K562 (cell line): ENCODE data around the gene STOML3.
A peak's percentile ranks its signal among the peaks of the same experiment; 100 is the strongest.

Experiments used
- CHD4 ChIP-seq: fragments of 200-600 bp; sonication (generic); IDR thresholded peaks from 3 replicates; pipeline ENCODE4 v1.6.1; 2012; ENCODE audit warnings: low read depth, mild to moderate bottlenecking, mixed read lengths, low read length, inconsistent platforms; ENCODE audit not compliant: insufficient read depth, insufficient replicate concordance, poor library complexity, severe bottlenecking
- FOXM1 ChIP-seq, 2 experiments: fragments of 450-650 bp in 1 of 2; sonication (generic) in 1 of 2; formaldehyde crosslinking in 1 of 2; IDR thresholded peaks; 2 replicates each; pipeline versions ENCODE4 v1.6.1 to v1.9.0; 2017 to 2022; ENCODE audit warnings: low read depth in 2 of 2, mild to moderate bottlenecking in 2 of 2, missing genetic modification reagents in 1 of 2, moderate library complexity in 1 of 2
- GABPA ChIP-seq: fragments of 200-800 bp; sonication (Bioruptor generic); conservative IDR thresholded peaks from 2 replicates; pipeline ENCODE4 v1.6.1; 2016; ENCODE audit warnings: low read depth, missing genetic modification characterization, missing compliant biosample characterization
- MXD1 ChIP-seq: fragments of 250-450 bp; sonication (Bioruptor Pico); IDR thresholded peaks from 2 replicates; pipeline ENCODE4 v1.8.0; 2021; ENCODE audit warnings: borderline replicate concordance, mild to moderate bottlenecking, moderate library complexity; ENCODE audit not compliant: poor library complexity, severe bottlenecking
- SRF ChIP-seq, 2 experiments: fragments of 250-450, 450-650 bp in 1 of 2; sonication (Bioruptor Pico) in 1 of 2; sonication (generic) in 1 of 2; formaldehyde crosslinking; IDR thresholded peaks; 2 replicates each; pipeline versions ENCODE4 v1.5.0 to v1.5.1; 2020 to 2022; ENCODE audit warnings: mild to moderate bottlenecking in 1 of 2, missing genetic modification reagents in 1 of 2
- TCF7L2 ChIP-seq: fragments of 150-350 bp; IDR thresholded peaks from 2 replicates; pipeline ENCODE4 v1.6.1; 2016; ENCODE audit warnings: low read depth, mild to moderate bottlenecking, low read length, moderate library complexity
- TOE1 ChIP-seq, 2 experiments: fragments of 450-650 bp in 1 of 2; sonication (generic) in 1 of 2; formaldehyde crosslinking in 1 of 2; IDR thresholded peaks; 2 replicates each; pipeline versions ENCODE4 v1.7.1 to v1.8.0; 2016 to 2022; ENCODE audit warnings: borderline replicate concordance in 2 of 2, mild to moderate bottlenecking in 2 of 2, antibody characterized with exemption in 1 of 2, inconsistent platforms in 1 of 2, low read depth in 1 of 2, missing genetic modification reagents in 1 of 2, moderate library complexity in 1 of 2
- USF1 ChIP-seq: sonication (generic); formaldehyde crosslinking; IDR thresholded peaks from 2 replicates; pipeline ENCODE4 v1.9.0; 2022; ENCODE audit warnings: mild to moderate bottlenecking, missing genetic modification reagents
- ZFP36 ChIP-seq: fragments of 150-350 bp; IDR thresholded peaks from 2 replicates; pipeline ENCODE4 v1.6.1; 2018; ENCODE audit warnings: low read length, low read depth; ENCODE audit not compliant: partially characterized antibody
- TF ChIP-seq, protein P1 (sequence below), 3 experiments: IDR thresholded peaks in 2 of 3; conservative IDR thresholded peaks in 1 of 3; 2 replicates each; pipeline ENCODE4 v1.5.1; 2011 to 2012; ENCODE audit warnings: low read length in 3 of 3, mild to moderate bottlenecking in 3 of 3, control low read depth in 2 of 3, improper control_type of control experiment in 1 of 3, inconsistent platforms in 1 of 3, low read depth in 1 of 3, mixed read lengths in 1 of 3, moderate library complexity in 1 of 3; ENCODE audit not compliant: insufficient read depth in 2 of 3
- TF ChIP-seq, protein P2 (sequence below): sonication (generic); formaldehyde crosslinking; IDR thresholded peaks from 2 replicates; pipeline ENCODE4 v1.8.1; 2023; ENCODE audit warnings: mild to moderate bottlenecking, missing genetic modification reagents
- TF ChIP-seq, protein P3 (sequence below), 2 experiments: fragments of 450-650 bp; formaldehyde crosslinking in 1 of 2; IDR thresholded peaks; 2 replicates each; pipeline versions ENCODE4 v1.4.0 to v1.6.1; 2014 to 2020; ENCODE audit warnings: mild to moderate bottlenecking in 2 of 2, borderline replicate concordance in 1 of 2, low read depth in 1 of 2

DNA sequence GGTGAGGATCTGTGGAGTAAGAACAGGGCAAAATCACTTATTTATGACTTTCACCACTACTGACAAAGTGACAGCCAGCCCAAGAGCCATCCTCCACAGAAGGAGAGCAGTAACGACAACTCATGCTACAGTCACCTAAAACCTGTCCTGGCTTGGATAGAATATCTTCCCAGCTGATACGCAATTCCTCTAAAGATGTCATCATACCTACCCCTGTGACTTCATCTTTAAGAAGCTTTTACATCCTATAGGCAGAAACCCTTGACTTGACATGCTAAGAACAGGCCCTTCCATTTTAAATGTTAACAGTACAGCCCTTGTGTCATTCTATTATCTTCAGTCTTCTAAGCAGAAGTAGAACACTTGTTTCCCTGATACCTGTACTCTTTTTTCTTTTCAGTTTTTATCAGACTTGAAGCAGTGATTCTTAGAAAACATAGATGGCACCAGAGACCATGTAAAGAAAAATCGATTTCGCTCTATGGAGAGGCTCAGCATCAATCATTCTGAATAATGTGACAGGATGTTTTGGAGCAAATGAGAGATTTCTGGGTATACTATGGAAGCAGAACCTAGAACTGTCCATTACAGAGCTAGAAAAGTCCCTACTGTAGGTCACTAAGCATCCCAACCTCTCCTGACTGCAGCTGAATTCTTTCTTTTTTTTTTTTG lies 20.1 kb downstream of the STOML3 start:
- TF ChIP-seq, protein P1, sequence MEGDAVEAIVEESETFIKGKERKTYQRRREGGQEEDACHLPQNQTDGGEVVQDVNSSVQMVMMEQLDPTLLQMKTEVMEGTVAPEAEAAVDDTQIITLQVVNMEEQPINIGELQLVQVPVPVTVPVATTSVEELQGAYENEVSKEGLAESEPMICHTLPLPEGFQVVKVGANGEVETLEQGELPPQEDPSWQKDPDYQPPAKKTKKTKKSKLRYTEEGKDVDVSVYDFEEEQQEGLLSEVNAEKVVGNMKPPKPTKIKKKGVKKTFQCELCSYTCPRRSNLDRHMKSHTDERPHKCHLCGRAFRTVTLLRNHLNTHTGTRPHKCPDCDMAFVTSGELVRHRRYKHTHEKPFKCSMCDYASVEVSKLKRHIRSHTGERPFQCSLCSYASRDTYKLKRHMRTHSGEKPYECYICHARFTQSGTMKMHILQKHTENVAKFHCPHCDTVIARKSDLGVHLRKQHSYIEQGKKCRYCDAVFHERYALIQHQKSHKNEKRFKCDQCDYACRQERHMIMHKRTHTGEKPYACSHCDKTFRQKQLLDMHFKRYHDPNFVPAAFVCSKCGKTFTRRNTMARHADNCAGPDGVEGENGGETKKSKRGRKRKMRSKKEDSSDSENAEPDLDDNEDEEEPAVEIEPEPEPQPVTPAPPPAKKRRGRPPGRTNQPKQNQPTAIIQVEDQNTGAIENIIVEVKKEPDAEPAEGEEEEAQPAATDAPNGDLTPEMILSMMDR (IDR thresholded peaks at IDR 0.05 in 2 of 3, conservative IDR thresholded peaks at IDR 0.05 in 1 of 3; ENCODE audit: insufficient read depth in 2 of 3, low read depth in 1 of 3, low read length in 3 of 3) = peak in 2 of 3 experiments; percentile 25 to 50; a peak in 2 of 6 replicates
- TF ChIP-seq GABPA (tag) (no peak), CHD4 (no peak), FOXM1 (IDR thresholded peaks at IDR 0.05; ENCODE audit: low read depth) (no peak), FOXM1 (CRISPR knock-in tag; IDR thresholded peaks at IDR 0.05; ENCODE audit: low read depth) (no peak), MXD1 (no peak), SRF (CRISPR knock-in tag; IDR thresholded peaks at IDR 0.05) (no peak), TCF7L2 (no peak), USF1 (CRISPR knock-in tag) (no peak), ZFP36 (no peak), TOE1 (IDR thresholded peaks at IDR 0.05; ENCODE audit: borderline replicate concordance) (no peak), TOE1 (CRISPR knock-in tag; IDR thresholded peaks at IDR 0.05; ENCODE audit: borderline replicate concordance, low read depth) (no peak)
- TF ChIP-seq, protein P2, sequence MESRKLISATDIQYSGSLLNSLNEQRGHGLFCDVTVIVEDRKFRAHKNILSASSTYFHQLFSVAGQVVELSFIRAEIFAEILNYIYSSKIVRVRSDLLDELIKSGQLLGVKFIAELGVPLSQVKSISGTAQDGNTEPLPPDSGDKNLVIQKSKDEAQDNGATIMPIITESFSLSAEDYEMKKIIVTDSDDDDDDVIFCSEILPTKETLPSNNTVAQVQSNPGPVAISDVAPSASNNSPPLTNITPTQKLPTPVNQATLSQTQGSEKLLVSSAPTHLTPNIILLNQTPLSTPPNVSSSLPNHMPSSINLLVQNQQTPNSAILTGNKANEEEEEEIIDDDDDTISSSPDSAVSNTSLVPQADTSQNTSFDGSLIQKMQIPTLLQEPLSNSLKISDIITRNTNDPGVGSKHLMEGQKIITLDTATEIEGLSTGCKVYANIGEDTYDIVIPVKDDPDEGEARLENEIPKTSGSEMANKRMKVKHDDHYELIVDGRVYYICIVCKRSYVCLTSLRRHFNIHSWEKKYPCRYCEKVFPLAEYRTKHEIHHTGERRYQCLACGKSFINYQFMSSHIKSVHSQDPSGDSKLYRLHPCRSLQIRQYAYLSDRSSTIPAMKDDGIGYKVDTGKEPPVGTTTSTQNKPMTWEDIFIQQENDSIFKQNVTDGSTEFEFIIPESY (CRISPR knock-in tag) = no peak
- TF ChIP-seq, protein P3, sequence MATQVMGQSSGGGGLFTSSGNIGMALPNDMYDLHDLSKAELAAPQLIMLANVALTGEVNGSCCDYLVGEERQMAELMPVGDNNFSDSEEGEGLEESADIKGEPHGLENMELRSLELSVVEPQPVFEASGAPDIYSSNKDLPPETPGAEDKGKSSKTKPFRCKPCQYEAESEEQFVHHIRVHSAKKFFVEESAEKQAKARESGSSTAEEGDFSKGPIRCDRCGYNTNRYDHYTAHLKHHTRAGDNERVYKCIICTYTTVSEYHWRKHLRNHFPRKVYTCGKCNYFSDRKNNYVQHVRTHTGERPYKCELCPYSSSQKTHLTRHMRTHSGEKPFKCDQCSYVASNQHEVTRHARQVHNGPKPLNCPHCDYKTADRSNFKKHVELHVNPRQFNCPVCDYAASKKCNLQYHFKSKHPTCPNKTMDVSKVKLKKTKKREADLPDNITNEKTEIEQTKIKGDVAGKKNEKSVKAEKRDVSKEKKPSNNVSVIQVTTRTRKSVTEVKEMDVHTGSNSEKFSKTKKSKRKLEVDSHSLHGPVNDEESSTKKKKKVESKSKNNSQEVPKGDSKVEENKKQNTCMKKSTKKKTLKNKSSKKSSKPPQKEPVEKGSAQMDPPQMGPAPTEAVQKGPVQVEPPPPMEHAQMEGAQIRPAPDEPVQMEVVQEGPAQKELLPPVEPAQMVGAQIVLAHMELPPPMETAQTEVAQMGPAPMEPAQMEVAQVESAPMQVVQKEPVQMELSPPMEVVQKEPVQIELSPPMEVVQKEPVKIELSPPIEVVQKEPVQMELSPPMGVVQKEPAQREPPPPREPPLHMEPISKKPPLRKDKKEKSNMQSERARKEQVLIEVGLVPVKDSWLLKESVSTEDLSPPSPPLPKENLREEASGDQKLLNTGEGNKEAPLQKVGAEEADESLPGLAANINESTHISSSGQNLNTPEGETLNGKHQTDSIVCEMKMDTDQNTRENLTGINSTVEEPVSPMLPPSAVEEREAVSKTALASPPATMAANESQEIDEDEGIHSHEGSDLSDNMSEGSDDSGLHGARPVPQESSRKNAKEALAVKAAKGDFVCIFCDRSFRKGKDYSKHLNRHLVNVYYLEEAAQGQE (IDR thresholded peaks at IDR 0.05; ENCODE audit: borderline replicate concordance) = no peak
- TF ChIP-seq, protein P3 (CRISPR knock-in tag; IDR thresholded peaks at IDR 0.05; ENCODE audit: low read depth) = no peak
